Sciatic nerve (tissue), 2 donors: Measurements from ENCODE around the gene NRXN2. TPM values are rescaled to one million over a fixed set of nuclear protein-coding genes. Genes with fewer than 3 reads are reported as not detected.

Experiments used
- ATAC-seq: fragments of 200-7000 bp; cut with Tn5 transposase; one replicate; pipeline ENCODE4 v1.9.1; 2020; ENCODE audit warnings: mild to moderate bottlenecking, moderate library complexity
- DNase-seq: peaks from one replicate; pipeline ENCODE4 v3.0.0-alpha.2; 2020; ENCODE audit warnings: low spot score
- intact Hi-C: fragments of 100-400 bp; cut with DNase I; formaldehyde crosslinking; loops from one replicate; pipeline ENCODE4 v1.14.2; 2022
- total RNA-seq: library from RNA; stranded (reverse); fragmentation: NEBNext Ultra II Directional; extraction: Animal tissue kit (Norgen Biotek cat#: 25700); gene quantifications from one replicate; pipeline ENCODE4 v1.2.1, GENCODE V29; 2021
- donor health status: DM: no; HTN: no; CAD: no.
- donor health status: DM: no; HTN: no; CAD: no.

NRXN2 gene
- total RNA-seq, 1 donor from 2014 or later = 13.7 TPM

DNA sequence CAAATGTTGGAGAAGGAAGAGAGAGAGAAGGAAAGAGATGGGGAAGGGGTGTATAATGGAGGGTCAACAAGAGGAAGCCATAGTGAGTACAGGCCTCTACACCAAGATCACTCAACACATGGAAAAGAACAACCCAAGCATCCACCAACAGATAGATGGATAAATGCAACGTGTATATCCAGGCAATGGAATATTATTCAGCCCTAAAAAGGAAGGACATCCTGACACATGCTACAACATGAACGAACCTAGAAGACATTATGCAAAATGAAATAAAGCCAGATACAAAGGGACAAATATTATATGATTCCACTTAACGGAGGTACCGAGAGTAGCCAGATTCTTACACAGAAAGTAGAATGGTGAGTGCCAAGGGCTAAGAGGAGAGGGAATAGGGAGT lies 59.3 kb downstream of the NRXN2 start:
- no peak for DNase-seq
- no peak for ATAC-seq
- intact Hi-C loops = no loop called here

DNA sequence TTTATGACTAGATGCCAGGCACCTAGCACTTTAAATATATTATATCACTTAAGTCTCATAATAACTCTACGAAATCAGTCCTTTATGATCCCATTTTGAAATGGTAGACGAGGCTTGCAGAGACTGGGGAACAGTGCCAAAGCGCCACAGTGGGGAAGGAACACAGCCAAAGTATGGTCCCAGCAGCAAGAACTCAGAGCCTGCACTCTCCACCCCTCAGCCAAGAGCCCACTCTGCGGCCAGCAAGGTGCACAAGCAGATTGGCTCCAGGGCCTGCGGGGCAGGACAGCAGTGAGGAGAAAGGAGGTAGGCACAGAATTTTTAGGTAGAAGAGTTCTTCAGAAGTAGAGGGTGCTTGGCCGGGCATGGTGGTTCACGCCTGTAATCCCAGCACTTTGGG lies 61.4 kb downstream of the NRXN2 start:
- DNase-seq (no peak), ATAC-seq (no peak)
- intact Hi-C loops = no loop called here

DNA sequence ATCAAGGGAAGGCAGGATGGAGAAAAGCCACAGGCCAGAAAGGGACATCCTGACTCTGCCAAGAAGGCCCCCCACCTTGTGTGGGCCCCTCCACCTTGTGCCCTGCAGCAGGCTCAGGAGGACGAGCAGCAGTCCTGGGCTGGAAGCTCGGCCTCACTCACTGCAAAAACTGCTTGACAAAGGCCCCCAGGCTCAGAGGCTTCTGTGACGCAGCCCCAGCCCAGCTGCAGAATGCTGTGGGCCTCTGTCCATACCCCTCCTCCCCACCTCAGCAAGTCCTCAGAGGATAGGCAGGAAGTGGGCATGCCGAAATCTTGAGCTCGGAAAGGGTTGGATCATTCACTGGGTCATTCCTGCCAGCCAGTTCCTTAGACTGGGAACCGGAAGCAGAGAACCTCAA lies 61.9 kb downstream of the NRXN2 start:
- intact Hi-C loops = no loop called here
- peak; percentile 56 for DNase-seq
- peak; percentile 92 for ATAC-seq

DNA sequence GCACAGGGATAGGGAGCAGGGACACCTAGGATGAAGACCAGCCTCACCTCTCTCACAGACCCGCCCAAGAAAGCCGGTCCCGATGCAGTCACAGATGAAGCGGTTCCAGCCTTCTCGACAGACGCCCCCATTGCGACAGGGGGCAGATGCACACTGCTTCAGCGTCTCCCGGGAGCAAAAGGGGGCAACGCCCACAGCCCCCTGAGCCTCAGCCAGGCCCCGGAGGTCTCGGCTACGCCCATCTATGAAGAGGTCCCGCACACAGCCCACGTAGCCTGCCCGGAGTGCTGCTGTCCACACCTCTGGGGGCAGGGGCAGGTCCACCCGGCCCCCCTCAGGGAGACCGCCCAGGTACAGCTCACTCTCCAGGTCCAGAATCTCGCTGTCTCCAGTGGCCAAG lies 62.3 kb downstream of the NRXN2 start:
- DNase-seq (peak; percentile 54), ATAC-seq (no peak)
- intact Hi-C loops = no loop called here

DNA sequence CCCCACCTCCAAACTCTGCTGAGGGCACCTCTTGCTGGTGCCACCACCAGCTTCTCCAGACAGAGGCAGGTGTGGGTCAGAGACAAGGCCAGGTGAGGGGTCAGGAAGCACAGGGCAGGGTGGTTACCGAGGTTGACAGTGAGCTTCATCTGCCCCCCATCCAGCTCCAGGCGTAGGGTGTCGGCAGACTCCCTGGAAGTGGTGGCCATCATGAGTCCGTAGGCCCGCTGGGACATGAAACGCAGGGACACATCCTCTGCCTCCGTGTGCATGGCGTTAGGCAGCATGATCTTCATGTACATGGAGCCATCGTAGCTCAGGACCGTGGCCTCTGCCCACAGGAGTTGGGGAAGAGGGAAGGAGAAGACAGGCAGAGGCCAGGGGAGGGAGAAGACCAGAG lies 62.8 kb downstream of the NRXN2 start:
- intact Hi-C loops = no loop called here
- no peak for ATAC-seq
- DNase-seq = no peak

DNA sequence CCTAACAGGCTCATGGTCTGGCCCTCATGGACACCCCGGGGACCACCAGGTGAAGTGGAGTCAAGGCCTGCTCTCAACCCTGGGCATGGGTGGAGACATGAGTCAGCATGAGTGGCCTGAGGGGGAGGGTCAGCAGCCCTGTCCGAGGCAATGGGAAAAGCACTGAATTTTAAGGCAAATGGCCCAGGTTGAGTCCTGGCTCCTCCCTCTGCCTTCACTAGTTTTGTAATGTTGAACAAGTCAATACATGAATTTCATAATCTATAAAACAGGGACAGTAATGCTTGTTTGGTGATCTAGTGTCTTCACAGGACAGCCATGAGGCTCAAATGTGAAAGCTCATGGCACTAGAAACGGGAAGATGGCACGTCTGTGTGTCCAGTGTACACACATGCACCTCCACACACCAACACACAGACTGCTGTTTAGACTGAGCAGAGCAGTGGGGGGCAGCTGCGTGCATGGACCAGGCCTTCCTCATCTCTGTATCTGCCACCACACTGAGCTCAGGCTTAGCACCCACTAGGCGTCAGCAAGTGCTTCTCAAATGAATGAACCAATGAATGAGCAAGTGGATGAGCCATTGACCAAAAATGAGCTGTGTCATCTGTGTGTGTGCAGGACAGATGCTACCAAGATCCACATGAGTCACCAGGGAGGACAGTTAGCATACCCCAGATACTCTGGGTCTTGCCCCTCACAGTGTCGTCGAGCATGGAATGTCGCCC lies 63.4 kb downstream of the NRXN2 start:
- intact Hi-C loops = no loop called here
- ATAC-seq = no peak
- no peak for DNase-seq

DNA sequence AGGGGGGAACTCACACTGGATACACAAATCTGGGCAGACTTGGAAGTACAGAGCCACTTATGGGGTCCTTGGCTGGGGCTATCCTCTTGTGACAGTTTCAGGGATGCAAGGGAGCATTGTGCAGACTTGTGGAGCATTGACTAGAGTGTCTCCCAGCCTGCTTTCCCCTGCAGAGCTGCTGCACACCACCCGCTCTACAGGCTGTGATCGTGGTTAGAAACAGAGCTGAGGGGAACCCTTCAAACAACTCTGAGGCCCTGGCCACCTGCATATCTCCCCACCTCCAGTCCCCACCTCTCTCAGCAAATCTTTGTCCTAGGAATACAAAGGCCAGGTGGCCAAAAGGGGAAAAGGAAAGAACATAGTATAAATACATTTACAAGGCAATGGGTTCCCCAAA lies 64.7 kb downstream of the NRXN2 start:
- intact Hi-C loops = no loop called here
- ATAC-seq (no peak), DNase-seq (no peak)

DNA sequence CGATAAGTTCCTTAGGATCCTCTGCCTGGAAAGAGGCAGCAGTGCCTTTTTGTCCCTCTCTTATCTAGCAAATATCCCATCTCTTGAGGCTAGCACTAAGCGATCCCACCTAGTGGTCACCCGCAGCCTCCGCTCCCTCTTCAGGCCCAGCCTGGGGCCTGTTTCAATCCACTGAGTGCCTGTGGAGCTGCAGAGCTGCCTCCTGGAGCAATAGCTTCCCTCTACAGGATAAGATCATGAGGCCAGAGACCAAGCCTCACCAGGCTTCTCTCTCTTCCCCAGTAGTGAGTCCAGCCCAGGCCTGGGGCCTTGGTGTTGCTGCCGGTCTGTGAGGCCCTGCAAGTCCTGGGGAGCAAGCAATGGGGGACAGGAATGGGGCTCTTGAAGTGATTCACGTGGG lies 66.1 kb downstream of the NRXN2 start:
- ATAC-seq (no peak), DNase-seq (no peak)
- intact Hi-C loops = no loop called here

DNA sequence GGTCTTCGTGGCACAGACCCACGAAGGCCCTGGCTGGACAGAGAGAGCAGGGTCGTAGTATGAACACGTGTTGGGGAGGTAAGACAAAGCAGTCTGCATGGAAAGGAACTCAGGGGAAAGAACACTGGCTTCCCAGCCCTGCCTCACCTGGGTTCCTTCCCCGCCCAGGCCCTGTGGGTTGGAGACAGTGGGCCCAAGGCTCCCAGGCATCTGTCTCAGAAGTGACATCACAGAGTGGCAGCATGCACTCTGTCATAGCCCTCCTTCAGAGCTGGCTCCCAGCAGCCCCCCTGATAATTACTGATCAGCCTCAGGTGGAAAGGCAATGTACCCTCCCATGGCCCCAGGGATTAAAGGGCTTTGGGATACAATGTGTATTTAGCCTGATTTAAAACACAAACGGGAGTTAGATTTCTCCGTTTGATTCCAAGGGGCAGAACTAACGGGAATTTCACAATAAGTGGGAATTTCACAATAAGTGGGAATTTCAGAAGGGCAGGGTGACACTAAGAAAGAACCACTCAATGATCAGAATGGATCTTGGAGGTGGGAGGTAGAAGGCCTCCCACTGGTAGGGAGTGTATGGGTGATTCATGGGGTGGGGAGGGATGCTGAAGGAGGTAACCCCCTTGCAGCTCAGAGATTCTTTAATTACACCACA lies 66.9 kb downstream of the NRXN2 start:
- intact Hi-C loops = no loop called here
- no peak for DNase-seq
- peak; percentile 18 for ATAC-seq

DNA sequence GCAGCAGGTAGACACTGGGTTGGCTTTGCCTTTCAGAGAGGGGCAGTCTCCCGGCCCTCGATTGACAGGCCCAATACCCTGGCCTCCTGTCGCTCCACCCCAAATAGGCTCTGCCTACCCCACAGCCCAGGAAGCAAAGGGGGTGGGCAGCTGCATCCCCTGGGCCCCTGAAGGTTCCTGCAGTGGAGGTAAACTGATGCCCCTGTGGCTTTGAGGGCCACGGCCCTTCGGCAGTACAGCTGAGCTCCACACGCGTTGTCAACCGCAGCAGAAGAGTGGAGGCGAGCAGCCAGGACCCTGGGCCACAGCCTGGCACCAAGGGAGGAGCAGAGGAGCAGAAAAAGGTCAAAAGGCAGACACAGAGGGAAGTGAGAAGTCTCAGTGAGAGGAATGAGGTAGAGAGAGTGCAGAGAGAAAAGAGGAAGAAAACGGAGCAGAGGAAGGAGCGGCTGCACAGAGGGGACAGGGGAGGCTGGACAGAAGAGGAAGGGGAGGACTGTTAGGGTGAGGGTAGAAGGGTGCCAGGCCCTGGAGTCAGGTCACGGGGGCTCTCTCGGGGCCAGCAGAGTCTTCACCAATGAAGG lies 67.9 kb downstream of the NRXN2 start:
- intact Hi-C loops = no loop called here
- DNase-seq (no peak), ATAC-seq (peak; percentile 16)

DNA sequence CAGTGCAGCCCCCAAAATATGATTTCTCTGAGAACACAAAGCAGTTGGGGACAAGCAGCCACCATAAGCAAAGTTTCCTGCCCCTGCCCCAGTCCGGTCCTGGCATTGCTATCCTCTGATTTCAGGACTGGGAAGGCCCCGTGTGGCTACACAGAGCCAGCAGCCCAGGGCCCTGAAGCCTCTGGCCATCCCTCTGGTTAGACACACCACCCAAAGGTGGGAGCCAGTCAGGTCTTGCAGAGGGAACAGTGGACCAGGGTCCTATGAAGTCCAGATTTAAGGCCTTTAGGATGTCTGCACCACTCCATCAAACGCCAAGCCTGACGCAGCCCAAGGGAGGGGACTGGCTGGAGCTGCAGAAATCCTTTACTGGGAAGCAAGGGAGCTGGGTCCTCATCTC lies 68.6 kb downstream of the NRXN2 start:
- ATAC-seq (no peak), DNase-seq (no peak)
- intact Hi-C loops = no loop called here

DNA sequence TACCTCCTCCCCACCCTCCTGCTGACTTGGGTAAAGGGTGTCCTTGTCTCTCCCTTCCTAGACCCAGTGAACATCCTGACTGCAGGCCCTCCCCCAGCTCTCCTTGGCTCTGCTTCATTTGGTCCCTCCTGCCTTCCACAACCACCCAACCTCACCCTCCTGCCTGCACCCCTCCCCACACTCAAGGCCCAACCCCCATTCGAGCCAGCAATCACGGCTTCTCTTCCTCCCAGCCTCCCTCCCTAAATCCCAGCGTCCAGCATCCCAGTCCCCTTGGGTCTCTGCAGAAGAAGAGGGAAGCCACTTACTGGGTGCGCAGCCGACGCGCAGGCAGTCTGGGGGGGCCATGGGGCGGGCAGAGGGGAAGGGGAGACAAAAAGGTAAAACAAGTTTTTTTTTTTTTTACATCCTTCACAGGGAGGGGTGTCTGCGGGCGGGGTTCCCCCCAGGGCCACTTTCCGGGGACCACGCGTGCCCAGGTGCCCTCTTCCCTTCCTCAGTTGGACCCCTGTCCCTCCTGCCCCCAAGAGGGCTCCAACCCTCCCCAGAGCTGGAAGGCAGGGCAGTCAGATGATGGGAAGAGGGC lies 69.5 kb downstream of the NRXN2 start:
- no peak for ATAC-seq
- DNase-seq = no peak
- intact Hi-C loops = no loop called here

DNA sequence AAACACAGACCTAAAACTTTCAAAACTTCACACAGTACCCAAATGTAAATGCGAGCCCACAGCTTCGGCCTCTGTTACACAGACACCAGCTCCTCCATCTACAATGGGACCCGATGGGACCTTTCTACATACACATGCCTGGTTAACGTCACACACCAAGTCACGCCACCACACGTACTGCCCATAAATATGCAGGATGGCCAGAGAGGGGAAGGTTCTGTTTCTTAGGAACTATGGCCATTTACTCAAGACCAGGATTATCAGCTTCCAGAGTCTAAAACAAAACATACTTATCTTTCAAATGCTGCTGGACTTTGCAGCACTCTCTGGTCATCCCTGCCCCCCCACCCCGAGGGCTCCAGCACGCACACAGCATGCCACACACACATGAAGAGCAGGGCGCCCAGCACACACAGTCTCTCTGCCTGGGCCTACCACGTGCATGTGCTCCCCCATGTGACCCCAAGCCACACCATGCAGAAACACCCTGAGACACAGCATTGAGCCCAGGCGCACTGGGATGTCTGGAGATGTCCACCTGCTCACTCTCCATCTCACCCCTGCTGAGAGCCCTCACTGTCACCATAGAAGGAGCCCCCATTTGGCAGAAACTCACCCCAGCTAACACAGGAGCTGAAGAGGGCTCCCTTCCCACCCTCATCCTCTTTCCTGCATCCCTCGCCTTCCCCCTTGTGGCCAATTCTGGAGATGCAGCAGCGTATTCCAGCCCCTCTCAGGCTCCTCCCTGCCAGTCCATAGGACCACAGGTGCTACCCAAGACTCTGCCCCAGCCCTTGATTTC lies 70.2 kb downstream of the NRXN2 start:
- ATAC-seq (peak; percentile 80), DNase-seq (peak; percentile 92)
- intact Hi-C loops = no loop called here

DNA sequence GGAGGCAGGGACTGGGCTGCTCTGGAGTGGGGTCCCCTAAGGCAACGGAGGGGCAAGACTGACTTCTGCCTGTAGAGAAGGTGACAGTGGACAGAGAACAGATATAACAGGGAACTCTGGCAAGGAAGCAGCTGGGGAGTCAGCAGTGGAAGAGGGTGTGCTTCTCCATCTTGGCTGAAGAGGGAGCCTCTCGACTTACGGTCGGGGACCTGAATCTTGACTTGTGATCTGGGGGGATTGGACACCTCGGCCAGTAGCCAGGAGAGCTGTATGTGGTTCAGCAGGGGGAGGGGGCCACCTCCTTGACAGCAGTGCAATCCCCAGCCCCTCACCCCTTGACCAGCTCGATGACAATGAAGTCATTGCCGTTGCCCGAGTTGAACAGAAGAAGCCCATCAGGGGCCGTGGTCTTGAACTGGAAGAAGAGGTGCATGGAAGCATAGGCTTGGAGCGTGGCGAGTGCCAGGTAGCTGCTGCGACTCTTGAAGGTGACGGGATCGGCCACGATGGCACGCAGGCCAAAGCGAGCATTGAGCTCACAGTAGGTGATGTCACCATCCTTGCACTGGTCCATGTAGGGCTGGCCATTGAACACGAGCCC lies 72.0 kb downstream of the NRXN2 start:
- DNase-seq (peak; percentile 52), ATAC-seq (no peak)
- intact Hi-C loops = no loop called here

DNA sequence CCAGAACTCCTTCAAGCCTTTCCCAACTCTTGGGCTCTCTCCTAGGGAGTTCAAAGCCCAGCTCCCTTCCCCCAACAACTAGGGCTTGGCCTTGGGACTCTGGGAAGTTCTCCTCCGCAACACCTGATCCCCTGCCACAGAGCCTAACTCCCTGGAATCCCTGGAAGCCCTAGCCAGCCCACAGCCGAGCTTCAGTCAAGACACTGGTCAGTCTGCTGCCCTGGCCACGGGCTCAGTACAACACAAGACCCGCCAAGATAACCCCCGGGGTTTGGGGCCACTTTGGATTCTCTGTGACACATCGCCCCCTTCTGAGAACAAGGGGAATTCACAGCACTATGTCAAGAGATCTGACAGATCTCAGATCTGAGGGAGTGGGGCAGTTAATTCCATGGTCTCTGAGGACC lies 73.7 kb downstream of the NRXN2 start:
- intact Hi-C loops = loop anchor here (10.0 kb wide), 1 partner anchor 204 kb away; no protein-coding TSS in a partner anchor
- DNase-seq = no peak
- ATAC-seq = no peak

DNA sequence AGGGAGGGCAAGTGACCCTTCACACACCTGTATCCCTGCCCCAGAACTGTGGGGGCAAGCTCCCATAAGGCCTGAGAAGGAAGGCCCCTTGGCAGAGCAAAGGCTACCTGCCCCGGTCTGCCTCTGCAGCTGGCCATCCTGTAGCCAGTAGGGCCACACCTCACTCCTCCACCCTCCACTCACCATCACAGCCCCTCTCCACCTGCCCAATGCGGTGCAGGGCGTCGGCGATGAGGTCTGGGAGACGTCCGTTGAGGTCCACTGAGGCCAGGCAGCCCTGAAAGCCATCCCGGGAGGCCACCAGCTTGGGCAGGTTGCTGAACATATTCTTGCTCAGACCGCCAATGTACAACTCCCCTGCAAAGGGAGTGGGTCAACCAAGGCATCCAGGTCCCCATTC lies 74.4 kb downstream of the NRXN2 start:
- ATAC-seq (no peak), DNase-seq (peak; percentile 53)
- intact Hi-C loops = loop anchor here (10.0 kb wide), 1 partner anchor 204 kb away; no protein-coding TSS in a partner anchor

DNA sequence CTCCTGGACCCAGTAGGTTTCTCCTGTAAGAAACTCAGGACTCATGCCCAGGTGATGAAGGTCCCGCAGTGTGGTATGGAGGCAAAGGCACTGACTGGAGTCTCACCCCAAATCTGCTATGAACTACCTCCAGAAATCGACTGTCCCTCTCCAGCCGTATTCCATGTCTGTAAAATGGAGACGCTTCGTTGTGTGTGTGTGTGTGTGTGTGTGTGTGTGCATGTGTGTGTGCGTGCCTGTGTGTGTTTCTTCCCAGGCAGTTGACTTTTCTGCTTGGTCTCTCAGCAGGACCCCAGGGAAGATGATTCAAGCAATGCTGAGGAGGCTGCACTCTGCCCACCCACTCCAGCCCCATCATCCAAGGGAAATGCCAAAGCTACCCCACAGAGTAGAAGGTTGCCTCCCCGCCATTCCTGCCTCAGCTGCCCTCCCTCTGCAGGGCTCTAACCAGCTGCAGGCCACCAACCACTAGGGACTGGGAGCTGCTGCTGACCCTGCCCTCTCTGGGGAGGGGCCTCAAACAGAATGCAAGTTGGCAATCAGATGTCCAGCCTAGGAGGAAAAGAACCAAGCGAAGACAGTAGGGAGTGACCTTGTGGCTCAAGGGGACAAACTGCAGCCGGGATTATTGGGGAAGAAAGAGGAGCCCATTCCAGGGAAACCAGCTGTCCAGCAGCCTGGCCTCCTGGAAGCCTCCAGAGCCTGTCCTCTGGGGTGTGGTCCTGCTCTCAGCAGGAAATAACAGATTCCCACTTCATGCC lies 75.8 kb downstream of the NRXN2 start:
- intact Hi-C loops = loop anchor here (10.0 kb wide), 1 partner anchor 202 kb away; no protein-coding TSS in a partner anchor
- no peak for DNase-seq
- no peak for ATAC-seq

DNA sequence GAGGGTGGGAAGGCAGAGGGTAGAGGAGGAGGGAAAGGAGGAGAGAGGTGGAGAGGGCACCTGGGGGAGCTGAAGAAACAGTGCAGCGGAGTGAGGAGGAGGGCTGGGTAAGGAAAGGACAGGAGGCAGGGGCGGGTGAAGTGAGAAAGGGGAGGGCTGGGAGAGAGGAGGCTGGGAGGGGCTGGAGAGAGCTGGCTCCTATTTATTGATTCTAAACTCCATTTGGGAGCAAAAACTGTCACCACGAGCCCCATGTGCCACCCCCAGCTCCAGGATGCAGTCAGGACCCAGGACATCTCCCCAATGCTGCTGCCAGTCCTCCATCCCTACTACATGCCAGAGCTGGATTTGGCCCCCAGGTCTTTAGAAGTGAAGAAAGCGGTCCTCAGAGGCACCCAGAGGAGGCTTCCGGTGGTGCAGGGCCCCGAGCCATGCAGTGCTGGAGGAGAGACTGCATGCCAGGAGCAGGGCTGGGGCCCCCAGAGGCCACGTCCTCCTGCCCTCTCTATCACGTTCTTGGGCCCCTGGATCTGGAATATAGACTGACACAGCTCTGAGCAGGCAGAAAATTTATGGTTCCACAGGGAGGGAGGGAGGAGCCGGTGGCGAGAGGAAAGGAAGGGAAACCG lies 78.2 kb downstream of the NRXN2 start:
- peak; percentile 16 for ATAC-seq
- intact Hi-C loops = loop anchor here (10.0 kb wide), 1 partner anchor 200 kb away; no protein-coding TSS in a partner anchor
- DNase-seq = no peak
